Measurements from ENCODE around the gene MEGF8. TPM values are rescaled to one million over a fixed set of nuclear protein-coding genes. Genes with fewer than 3 reads are reported as not detected.
A peak's percentile ranks its signal among the peaks of the same experiment; 100 is the strongest.

Gene MEGF8
- total and polyA plus RNA-seq, 9 of the 15 experiments (the other 6 are each of a cell fraction or from before 2014, with no cell fraction given), result 0.28 to 13.1 (median 3.0) TPM

GRCh38 chr19:42313096-42313839 is 12.2 kb upstream of the MEGF8 start, which contains the start of gene TMEM145 (continued):
- TF ChIP-seq ZNF507 (tag; conservative IDR thresholded peaks at IDR 0.05), result no peak
- no peak for TF ChIP-seq ZNF146 (CRISPR knock-in tag; IDR thresholded peaks at IDR 0.05; ENCODE audit: unreplicated experiment)
- no peak for TF ChIP-seq ZNF184 (CRISPR knock-in tag; IDR thresholded peaks at IDR 0.05)
- TF ChIP-seq HDAC8 (tag; IDR thresholded peaks at IDR 0.05), result peak; percentile 69
- no peak for TF ChIP-seq ZNF212 (CRISPR knock-in tag; IDR thresholded peaks at IDR 0.05)
- TF ChIP-seq, protein P1, sequence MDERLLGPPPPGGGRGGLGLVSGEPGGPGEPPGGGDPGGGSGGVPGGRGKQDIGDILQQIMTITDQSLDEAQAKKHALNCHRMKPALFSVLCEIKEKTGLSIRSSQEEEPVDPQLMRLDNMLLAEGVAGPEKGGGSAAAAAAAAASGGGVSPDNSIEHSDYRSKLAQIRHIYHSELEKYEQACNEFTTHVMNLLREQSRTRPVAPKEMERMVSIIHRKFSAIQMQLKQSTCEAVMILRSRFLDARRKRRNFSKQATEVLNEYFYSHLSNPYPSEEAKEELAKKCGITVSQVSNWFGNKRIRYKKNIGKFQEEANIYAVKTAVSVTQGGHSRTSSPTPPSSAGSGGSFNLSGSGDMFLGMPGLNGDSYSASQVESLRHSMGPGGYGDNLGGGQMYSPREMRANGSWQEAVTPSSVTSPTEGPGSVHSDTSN (CRISPR knock-in tag; IDR thresholded peaks at IDR 0.05; ENCODE audit: low read depth), result no peak
- TF ChIP-seq, protein P1 (tag; conservative IDR thresholded peaks at IDR 0.05; ENCODE audit: low read depth), result no peak
- no peak for TF ChIP-seq JUN (IDR thresholded peaks at IDR 0.05; ENCODE audit: borderline replicate concordance, low read depth, low read length)
- TF ChIP-seq JUN (CRISPR knock-in tag; IDR thresholded peaks at IDR 0.05; ENCODE audit: borderline replicate concordance), result no peak
- no peak for TF ChIP-seq POLR3G (IDR thresholded peaks at IDR 0.05; ENCODE audit: extremely low read depth, insufficient read length, insufficient replicate concordance)
- TF ChIP-seq ESRRA (IDR thresholded peaks at IDR 0.05; ENCODE audit: borderline replicate concordance, low read depth), result no peak
- TF ChIP-seq GTF2E2 (tag; IDR thresholded peaks at IDR 0.05), result no peak
- no peak for TF ChIP-seq MTA3 (IDR thresholded peaks at IDR 0.05; ENCODE audit: borderline replicate concordance)
- no peak for TF ChIP-seq ZNF76 (CRISPR knock-in tag; IDR thresholded peaks at IDR 0.05; ENCODE audit: borderline replicate concordance)
- TF ChIP-seq ZNF12 (CRISPR knock-in tag; IDR thresholded peaks at IDR 0.05), result no peak
- no peak for TF ChIP-seq NFIX (CRISPR knock-in tag; IDR thresholded peaks at IDR 0.05; ENCODE audit: low read depth)
- no peak for TF ChIP-seq ZNF75A (CRISPR knock-in tag; IDR thresholded peaks at IDR 0.05)
- TF ChIP-seq MBD2 (IDR thresholded peaks at IDR 0.05; ENCODE audit: borderline replicate concordance, low read depth), result no peak
- TF ChIP-seq FOSL1 (tag; conservative IDR thresholded peaks at IDR 0.05), result no peak
- TF ChIP-seq SMARCE1 (IDR thresholded peaks at IDR 0.05), result no peak
- TF ChIP-seq TEAD2 (tag; IDR thresholded peaks at IDR 0.05), result no peak
- no peak for TF ChIP-seq RBM39 (optimal IDR thresholded peaks at IDR 0.05; ENCODE audit: low read depth, low read length)
- no peak for TF ChIP-seq ZSCAN32 (CRISPR knock-in tag; IDR thresholded peaks at IDR 0.05)
- TF ChIP-seq, protein P2, sequence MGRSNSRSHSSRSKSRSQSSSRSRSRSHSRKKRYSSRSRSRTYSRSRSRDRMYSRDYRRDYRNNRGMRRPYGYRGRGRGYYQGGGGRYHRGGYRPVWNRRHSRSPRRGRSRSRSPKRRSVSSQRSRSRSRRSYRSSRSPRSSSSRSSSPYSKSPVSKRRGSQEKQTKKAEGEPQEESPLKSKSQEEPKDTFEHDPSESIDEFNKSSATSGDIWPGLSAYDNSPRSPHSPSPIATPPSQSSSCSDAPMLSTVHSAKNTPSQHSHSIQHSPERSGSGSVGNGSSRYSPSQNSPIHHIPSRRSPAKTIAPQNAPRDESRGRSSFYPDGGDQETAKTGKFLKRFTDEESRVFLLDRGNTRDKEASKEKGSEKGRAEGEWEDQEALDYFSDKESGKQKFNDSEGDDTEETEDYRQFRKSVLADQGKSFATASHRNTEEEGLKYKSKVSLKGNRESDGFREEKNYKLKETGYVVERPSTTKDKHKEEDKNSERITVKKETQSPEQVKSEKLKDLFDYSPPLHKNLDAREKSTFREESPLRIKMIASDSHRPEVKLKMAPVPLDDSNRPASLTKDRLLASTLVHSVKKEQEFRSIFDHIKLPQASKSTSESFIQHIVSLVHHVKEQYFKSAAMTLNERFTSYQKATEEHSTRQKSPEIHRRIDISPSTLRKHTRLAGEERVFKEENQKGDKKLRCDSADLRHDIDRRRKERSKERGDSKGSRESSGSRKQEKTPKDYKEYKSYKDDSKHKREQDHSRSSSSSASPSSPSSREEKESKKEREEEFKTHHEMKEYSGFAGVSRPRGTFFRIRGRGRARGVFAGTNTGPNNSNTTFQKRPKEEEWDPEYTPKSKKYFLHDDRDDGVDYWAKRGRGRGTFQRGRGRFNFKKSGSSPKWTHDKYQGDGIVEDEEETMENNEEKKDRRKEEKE (IDR thresholded peaks at IDR 0.05; ENCODE audit: borderline replicate concordance in 1 of 2, control insufficient read depth in 1 of 2, low read depth in 2 of 2, low read length in 1 of 2), result no peak
- TF ChIP-seq BMI1 (IDR thresholded peaks at IDR 0.05; ENCODE audit: low read length), result no peak

Data from K562 (cell line).